ENCODE data around the gene SIT1. TPM values are rescaled to one million over a fixed set of nuclear protein-coding genes. Genes with fewer than 3 reads are reported as not detected.

SIT1 gene
- total RNA-seq, 1 experiment from 2014 or later, result not detected

DNA sequence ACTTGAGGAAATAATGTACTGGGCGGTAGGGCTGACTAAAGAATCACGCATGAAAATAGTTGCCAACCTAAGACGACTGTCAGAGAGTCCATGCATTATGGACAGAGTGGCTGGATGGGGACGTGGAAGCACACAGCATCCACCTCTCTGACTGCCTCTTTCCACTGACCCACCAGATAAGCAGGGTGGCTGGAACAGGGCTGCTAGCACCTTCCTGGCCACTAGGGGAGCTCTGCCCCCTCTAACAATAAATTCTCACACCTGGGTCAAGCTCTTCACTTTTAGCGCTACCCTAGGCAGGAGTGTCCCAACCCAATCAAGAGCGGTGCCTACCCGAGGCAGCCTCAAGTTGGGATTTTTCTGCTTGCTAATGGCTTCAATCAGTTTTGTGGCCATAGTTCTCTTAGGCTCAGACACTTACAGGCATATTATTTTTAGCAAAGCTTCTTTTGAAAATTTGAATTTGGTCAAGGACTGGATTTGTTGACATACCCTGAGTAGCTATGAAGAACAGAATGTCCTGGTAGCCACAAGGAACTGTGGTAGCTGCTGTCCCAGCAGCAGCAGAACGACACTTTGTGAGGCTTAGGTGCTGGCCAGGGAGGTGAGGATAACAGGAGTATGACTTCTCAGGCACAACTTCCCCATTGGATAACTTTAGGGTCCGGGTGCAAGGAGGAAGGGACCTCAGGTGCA, 45.9 kb upstream of the SIT1 start:
- ChIA-PET POLR2A (interaction anchor here (0.7 to 0.9 kb wide), 3 partner anchors 36 to 38 kb away, joined by 3 read pairs; no protein-coding TSS in a partner anchor), CTCF (interaction anchor here (0.6 to 2.5 kb wide), 13 partner anchors 8 to 579 kb away, joined by 3 to 17 read pairs (median 4); partner anchors contain the start of genes ARHGEF39, CREB3 and TLN1)
- Histone ChIP-seq H3K27me3 (ENCODE audit: control insufficient read depth, insufficient read depth, low read length) (no peaks in the 10 kb centered on the region), H3K36me3 (ENCODE audit: control insufficient read depth, insufficient read depth, low read length) (0 out of 2 replicates have a peak, but pooled peaks cover 12% of the 10 kb centered on the region), H3K9me3 (ENCODE audit: control insufficient read depth, insufficient read depth, low read depth, low read length) (no peaks in the 10 kb centered on the region), H3K4me3 (ENCODE audit: low read depth in 2 of 2, low read length in 2 of 2) (no peak overlapping the region), H3K27ac (ENCODE audit: low read length) (no peak overlapping the region), H3K4me1 (ENCODE audit: control insufficient read depth, insufficient read depth, low read length) (peaks cover 4% of the 10 kb centered on the region; the same call in 1 of the 2 replicates)
- intact Hi-C loops (cut with micrococcal nuclease; ENCODE audit: unreplicated experiment) (no loop called here), in situ Hi-C loops (cut with HindIII; ENCODE audit: low pct_unique_long_range_greater_than_20kb, low sequenced_read_pairs) (no loop called here)
- DNase-seq (ENCODE audit: low read depth, low spot score), result peak; percentile 57
- BruUV-seq (replicated peaks), result no TSS peak
- TF ChIP-seq, protein P1, sequence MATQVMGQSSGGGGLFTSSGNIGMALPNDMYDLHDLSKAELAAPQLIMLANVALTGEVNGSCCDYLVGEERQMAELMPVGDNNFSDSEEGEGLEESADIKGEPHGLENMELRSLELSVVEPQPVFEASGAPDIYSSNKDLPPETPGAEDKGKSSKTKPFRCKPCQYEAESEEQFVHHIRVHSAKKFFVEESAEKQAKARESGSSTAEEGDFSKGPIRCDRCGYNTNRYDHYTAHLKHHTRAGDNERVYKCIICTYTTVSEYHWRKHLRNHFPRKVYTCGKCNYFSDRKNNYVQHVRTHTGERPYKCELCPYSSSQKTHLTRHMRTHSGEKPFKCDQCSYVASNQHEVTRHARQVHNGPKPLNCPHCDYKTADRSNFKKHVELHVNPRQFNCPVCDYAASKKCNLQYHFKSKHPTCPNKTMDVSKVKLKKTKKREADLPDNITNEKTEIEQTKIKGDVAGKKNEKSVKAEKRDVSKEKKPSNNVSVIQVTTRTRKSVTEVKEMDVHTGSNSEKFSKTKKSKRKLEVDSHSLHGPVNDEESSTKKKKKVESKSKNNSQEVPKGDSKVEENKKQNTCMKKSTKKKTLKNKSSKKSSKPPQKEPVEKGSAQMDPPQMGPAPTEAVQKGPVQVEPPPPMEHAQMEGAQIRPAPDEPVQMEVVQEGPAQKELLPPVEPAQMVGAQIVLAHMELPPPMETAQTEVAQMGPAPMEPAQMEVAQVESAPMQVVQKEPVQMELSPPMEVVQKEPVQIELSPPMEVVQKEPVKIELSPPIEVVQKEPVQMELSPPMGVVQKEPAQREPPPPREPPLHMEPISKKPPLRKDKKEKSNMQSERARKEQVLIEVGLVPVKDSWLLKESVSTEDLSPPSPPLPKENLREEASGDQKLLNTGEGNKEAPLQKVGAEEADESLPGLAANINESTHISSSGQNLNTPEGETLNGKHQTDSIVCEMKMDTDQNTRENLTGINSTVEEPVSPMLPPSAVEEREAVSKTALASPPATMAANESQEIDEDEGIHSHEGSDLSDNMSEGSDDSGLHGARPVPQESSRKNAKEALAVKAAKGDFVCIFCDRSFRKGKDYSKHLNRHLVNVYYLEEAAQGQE (IDR thresholded peaks at IDR 0.05; ENCODE audit: insufficient read depth in 1 of 2, low read depth in 2 of 2, low read length in 1 of 2), result no peak
- TF ChIP-seq POLR2AphosphoS5 (IDR thresholded peaks at IDR 0.05; ENCODE audit: low read depth, low read length), result 0 out of 2 replicates have a peak, but pooled peaks have one; percentile 9
- ATAC-seq, result peak; percentile 88

DNA sequence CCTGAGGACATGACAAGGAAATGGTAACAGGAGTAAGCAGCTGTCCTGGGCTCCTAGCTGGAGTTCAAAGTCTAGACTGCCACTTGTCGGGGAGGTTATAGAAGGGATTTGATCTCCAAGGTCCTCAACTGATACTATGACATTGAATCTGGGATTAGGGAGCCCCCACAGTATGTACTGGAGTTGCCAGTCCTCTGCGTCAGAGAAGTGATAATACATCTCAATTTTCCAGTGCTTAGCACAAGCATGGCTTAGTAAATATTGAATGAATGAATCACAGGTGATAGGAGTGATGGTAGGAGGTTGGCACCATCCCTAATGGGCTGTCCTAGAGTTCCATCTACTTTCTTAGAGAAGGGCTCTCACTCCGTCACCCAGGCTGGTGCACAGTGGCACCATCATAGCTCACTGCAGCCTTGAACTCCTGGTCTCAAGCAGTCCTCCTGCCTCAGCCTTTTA, 45.2 kb upstream of the SIT1 start:
- ChIA-PET CTCF (interaction anchor here (1.0 to 2.5 kb wide), 8 partner anchors 9 to 49 kb away, joined by 4 to 17 read pairs (median 7); partner anchors contain the start of genes ARHGEF39, CREB3 and TLN1), POLR2A (interaction anchor here (0.8 to 0.9 kb wide), 2 partner anchors 37 to 39 kb away, joined by 3 read pairs; no protein-coding TSS in a partner anchor)
- Histone ChIP-seq H3K9me3 (ENCODE audit: control insufficient read depth, insufficient read depth, low read depth, low read length) (no peaks in the 10 kb centered on the region), H3K4me1 (ENCODE audit: control insufficient read depth, insufficient read depth, low read length) (peaks cover 10% of the 10 kb centered on the region), H3K4me3 (ENCODE audit: low read depth in 2 of 2, low read length in 2 of 2) (no peak overlapping the region), H3K36me3 (ENCODE audit: control insufficient read depth, insufficient read depth, low read length) (0 out of 2 replicates have a peak, but pooled peaks cover 10% of the 10 kb centered on the region), H3K27me3 (ENCODE audit: control insufficient read depth, insufficient read depth, low read length) (no peaks in the 10 kb centered on the region), H3K27ac (ENCODE audit: low read length) (no peak overlapping the region)
- ATAC-seq (0 out of 2 replicates have a peak, but pooled peaks have one; percentile 2), DNase-seq (ENCODE audit: low read depth, low spot score) (no peak)
- peak; percentile 44; the same call in 1 of the 2 replicates for TF ChIP-seq POLR2AphosphoS5 (IDR thresholded peaks at IDR 0.05; ENCODE audit: low read depth, low read length)
- TF ChIP-seq, protein P1 (IDR thresholded peaks at IDR 0.05; ENCODE audit: insufficient read depth in 1 of 2, low read depth in 2 of 2, low read length in 1 of 2), result no peak
- BruUV-seq (replicated peaks), result no TSS peak
- in situ Hi-C loops (cut with HindIII; ENCODE audit: low pct_unique_long_range_greater_than_20kb, low sequenced_read_pairs) (no loop called here), intact Hi-C loops (cut with micrococcal nuclease; ENCODE audit: unreplicated experiment) (no loop called here)

Measured in Panc1 (cell line).